Astrocyte (in vitro differentiated cells and primary cell): ENCODE data around the gene SLC12A8.

Experiments
- EZH2 ChIP-seq: IDR thresholded peaks from 2 replicates; pipeline ENCODE4 v1.6.1; 2012; ENCODE audit warnings: mild to moderate bottlenecking, low read length, inconsistent platforms; ENCODE audit not compliant: insufficient read depth
- TF ChIP-seq, protein P1 (sequence below): IDR thresholded peaks from 2 replicates; pipeline ENCODE4 v1.5.1; 2011; ENCODE audit warnings: low read depth, mild to moderate bottlenecking, inconsistent platforms, low read length, moderate library complexity; ENCODE audit not compliant: insufficient read depth

DNA sequence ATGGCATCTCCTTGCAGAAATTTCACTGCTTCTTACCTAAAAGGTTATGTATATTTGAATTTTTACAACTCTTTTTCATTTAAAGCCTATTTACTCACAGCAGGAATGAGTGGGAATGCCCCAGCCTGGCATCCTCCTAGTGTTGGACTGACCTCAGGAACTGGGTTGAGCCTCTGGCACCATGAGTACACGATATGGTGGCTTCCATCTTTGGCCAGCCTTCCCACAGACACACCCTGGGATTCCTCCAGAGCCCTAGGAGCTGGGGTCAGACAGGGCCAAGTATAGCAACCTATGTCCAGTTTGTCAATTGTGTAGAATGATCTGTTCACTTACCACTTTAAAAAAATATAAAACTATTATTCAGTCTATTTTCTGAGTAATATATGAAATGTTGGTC lies 99.6 kb downstream of the SLC12A8 start:
- TF ChIP-seq, protein P1, sequence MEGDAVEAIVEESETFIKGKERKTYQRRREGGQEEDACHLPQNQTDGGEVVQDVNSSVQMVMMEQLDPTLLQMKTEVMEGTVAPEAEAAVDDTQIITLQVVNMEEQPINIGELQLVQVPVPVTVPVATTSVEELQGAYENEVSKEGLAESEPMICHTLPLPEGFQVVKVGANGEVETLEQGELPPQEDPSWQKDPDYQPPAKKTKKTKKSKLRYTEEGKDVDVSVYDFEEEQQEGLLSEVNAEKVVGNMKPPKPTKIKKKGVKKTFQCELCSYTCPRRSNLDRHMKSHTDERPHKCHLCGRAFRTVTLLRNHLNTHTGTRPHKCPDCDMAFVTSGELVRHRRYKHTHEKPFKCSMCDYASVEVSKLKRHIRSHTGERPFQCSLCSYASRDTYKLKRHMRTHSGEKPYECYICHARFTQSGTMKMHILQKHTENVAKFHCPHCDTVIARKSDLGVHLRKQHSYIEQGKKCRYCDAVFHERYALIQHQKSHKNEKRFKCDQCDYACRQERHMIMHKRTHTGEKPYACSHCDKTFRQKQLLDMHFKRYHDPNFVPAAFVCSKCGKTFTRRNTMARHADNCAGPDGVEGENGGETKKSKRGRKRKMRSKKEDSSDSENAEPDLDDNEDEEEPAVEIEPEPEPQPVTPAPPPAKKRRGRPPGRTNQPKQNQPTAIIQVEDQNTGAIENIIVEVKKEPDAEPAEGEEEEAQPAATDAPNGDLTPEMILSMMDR, result no peak
- TF ChIP-seq EZH2, result no peak
